GM23338 (cell line): Measurements from ENCODE around the gene TST.

Experiments used
- CREB1 ChIP-seq: fragments of 250-450 bp; sonication (Bioruptor Pico); IDR thresholded peaks from 2 replicates; pipeline ENCODE4 v1.5.0; 2020; ENCODE audit warnings: low read depth, mild to moderate bottlenecking, moderate library complexity
- CTCF ChIP-seq, 2 experiments: fragments of 200-600 bp in 1 of 2; sonication (generic) in 1 of 2; conservative IDR thresholded peaks; 2 replicates each; pipeline versions ENCODE4 v1.5.1 to v1.6.1; 2016 to 2017; ENCODE audit warnings: antibody characterized with exemption in 2 of 2, low read depth in 2 of 2, mild to moderate bottlenecking in 2 of 2, moderate library complexity in 1 of 2
- EZH2 ChIP-seq: fragments of 200-600 bp; sonication (generic); IDR thresholded peaks from one replicate; pipeline ENCODE4 v1.8.0; 2017; ENCODE audit warnings: antibody characterized with exemption, mild to moderate bottlenecking, low read depth; ENCODE audit not compliant: unreplicated experiment
- EZH2phosphoT487 ChIP-seq: fragments of 200-600 bp; sonication (generic); IDR thresholded peaks from one replicate; pipeline ENCODE4 v1.8.1; 2018; ENCODE audit warnings: antibody characterized with exemption; ENCODE audit not compliant: unreplicated experiment
- JUNB ChIP-seq: IDR thresholded peaks from one replicate; pipeline ENCODE4 v1.6.1; 2016; ENCODE audit warnings: antibody characterized with exemption; ENCODE audit not compliant: unreplicated experiment
- NANOG ChIP-seq: IDR thresholded peaks from 2 replicates; pipeline ENCODE4 v1.6.1; 2016; ENCODE audit warnings: antibody characterized with exemption, borderline replicate concordance
- POLR2AphosphoS5 ChIP-seq: IDR thresholded peaks from 2 replicates; pipeline ENCODE4 v1.6.1; 2016; ENCODE audit warnings: antibody characterized with exemption, low read depth
- REST ChIP-seq: IDR thresholded peaks from one replicate; pipeline ENCODE4 v1.6.1; 2018; ENCODE audit warnings: antibody characterized with exemption; ENCODE audit not compliant: unreplicated experiment
- ZNF462 ChIP-seq: fragments of 250-450 bp; sonication (Bioruptor Pico); IDR thresholded peaks from 2 replicates; pipeline ENCODE4 v1.5.0; 2020; ENCODE audit warnings: mild to moderate bottlenecking, moderate library complexity
- TF ChIP-seq, protein P1 (sequence below): IDR thresholded peaks from 2 replicates; pipeline ENCODE4 v1.6.1; 2016; ENCODE audit warnings: antibody characterized with exemption

DNA sequence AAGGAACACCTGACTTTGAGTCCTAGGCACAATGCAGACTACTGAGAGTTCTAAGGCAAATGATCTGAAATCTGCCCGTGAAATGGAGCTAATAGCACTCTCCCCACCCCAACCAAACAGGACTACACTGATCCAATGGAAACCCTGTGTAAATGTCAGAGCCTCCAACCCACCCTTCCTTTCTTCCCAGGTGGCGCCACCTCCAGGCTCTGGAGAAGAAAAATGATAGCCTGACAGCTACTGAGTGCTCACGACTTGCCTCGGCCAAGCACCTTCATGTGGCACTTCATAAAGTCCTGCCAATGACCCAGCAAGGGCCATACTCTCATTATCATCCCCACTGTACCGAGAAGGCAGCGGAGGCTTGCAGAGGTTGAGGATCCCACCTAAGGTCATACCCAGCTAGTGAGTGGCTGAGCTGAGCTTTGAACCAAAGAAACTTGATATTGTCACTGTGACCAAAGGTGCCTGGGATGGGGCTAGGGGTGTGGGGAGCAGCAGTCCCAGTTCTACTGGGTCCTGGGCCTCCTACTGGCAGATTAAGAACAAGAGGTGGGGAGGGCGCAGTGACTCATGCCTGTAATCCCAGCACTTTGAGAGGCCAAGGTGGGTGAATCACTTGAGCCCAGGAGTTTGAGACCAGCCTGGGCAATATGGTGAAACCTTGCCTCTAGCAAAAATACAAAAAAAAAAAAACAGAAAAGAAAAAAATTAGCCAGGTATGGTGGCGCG, 20.5 kb downstream of the TST start:
- TF ChIP-seq CTCF (conservative IDR thresholded peaks at IDR 0.05; ENCODE audit: low read depth in 2 of 2) (peak; percentile 55 to 67), JUNB (no peak), EZH2 (no peak), REST (no peak), EZH2phosphoT487 (no peak), CREB1 (no peak), POLR2AphosphoS5 (no peak), ZNF462 (CRISPR knock-in tag) (no peak), NANOG (no peak)
- TF ChIP-seq, protein P1, sequence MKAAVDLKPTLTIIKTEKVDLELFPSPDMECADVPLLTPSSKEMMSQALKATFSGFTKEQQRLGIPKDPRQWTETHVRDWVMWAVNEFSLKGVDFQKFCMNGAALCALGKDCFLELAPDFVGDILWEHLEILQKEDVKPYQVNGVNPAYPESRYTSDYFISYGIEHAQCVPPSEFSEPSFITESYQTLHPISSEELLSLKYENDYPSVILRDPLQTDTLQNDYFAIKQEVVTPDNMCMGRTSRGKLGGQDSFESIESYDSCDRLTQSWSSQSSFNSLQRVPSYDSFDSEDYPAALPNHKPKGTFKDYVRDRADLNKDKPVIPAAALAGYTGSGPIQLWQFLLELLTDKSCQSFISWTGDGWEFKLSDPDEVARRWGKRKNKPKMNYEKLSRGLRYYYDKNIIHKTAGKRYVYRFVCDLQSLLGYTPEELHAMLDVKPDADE: no peak
